HL-60/S4 treated with phorbol 12-myristate 13-acetate at 8.2 ng/mL for 4 days and 3 days (cell line): ENCODE results near the gene TARM1.

Source experiments
- in situ Hi-C: fragments of 300-500 bp; cut with MboI; formaldehyde crosslinking; loops from 2 replicates; pipeline ENCODE4 v1.15.0; 2022; ENCODE audit warnings: low sequenced_read_pairs

The TARM1 gene

GRCh38 chr19:54035215-54036178, 45.7 kb downstream of the TARM1 start:
- in situ Hi-C loops: no loop called here

GRCh38 chr19:54030895-54031586, 50.1 kb downstream of the TARM1 start:
- in situ Hi-C loops: no loop called here

GRCh38 chr19:54029930-54030490, 51.2 kb downstream of the TARM1 start:
- in situ Hi-C loops: loop anchor here (10.0 kb wide), 1 partner anchor 235 kb away; no protein-coding TSS in a partner anchor

- in situ Hi-C loops: loop anchor here (10.0 kb wide), 1 partner anchor 234 kb away; no protein-coding TSS in a partner anchor
Measured at GRCh38 chr19:54029301-54029700, 51.9 kb downstream of the TARM1 start.

GRCh38 chr19:54026656-54027055, 54.5 kb downstream of the TARM1 start:
- in situ Hi-C loops: loop anchor here (10.0 kb wide), 1 partner anchor 232 kb away; no protein-coding TSS in a partner anchor

- in situ Hi-C loops: loop anchor here (10.0 kb wide), 1 partner anchor 230 kb away; no protein-coding TSS in a partner anchor
Measured at GRCh38 chr19:54024660-54025059, 56.5 kb downstream of the TARM1 start.

- in situ Hi-C loops: loop anchor here (10.0 kb wide), 1 partner anchor 228 kb away; no protein-coding TSS in a partner anchor
Measured at GRCh38 chr19:54023191-54023590, 58.0 kb downstream of the TARM1 start.

- in situ Hi-C loops: loop anchor here (10.0 kb wide), 1 partner anchor 227 kb away; no protein-coding TSS in a partner anchor
Measured at GRCh38 chr19:54021932-54022331, 59.2 kb downstream of the TARM1 start.

- in situ Hi-C loops: loop anchor here (10.0 kb wide), 1 partner anchor 227 kb away; no protein-coding TSS in a partner anchor
Measured at GRCh38 chr19:54021363-54021762, 59.8 kb downstream of the TARM1 start.
